ENCODE measurements around the gene XYLB. TPM values are rescaled to one million over a fixed set of nuclear protein-coding genes. Genes with fewer than 3 reads are reported as not detected.

Gene XYLB
- total RNA-seq, 2 donors from 2014 or later: 7.8 to 49.8 TPM

DNA sequence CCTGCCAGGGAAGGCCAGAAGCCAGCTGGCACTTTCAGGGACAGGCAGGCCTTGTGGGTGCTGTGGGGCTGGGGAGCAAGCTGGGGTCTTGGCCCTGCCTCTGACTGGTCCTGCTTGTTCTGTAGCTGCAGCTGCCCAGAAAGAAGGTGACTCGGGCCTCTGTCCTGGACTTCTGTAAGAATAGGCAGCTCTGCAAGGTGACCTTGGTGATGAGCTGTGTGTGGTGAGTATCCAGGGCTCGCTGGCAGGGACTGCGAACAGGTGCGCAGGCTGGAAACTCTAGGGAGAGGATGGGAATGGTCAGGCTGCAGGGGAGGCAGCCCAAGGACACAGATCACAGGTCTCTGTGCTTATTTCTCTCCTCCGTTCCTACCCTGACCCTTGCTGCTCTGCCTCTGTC is 33.3 kb upstream of the XYLB start:
- Histone ChIP-seq H3K4me3 (no peak overlapping the region), H3K27me3 (no peaks in the 10 kb centered on the region), H3K4me1 (no peaks in the 10 kb centered on the region), H3K36me3 (replicated peaks in 1 of 2; ENCODE audit: insufficient read depth in 1 of 2, low read depth in 2 of 2) (no peaks in the 10 kb centered on the region), H3K27ac (no peak overlapping the region), H3K9me3 (no peaks in the 10 kb centered on the region)
- WGBS, 2 donors: 78 to 79% methylated on average over 5 of the region's 5 CpGs
- intact Hi-C loops (cut with DNase I): no loop called here
- ATAC-seq: no peak
- DNase-seq: no peak
- TF ChIP-seq, protein P1, sequence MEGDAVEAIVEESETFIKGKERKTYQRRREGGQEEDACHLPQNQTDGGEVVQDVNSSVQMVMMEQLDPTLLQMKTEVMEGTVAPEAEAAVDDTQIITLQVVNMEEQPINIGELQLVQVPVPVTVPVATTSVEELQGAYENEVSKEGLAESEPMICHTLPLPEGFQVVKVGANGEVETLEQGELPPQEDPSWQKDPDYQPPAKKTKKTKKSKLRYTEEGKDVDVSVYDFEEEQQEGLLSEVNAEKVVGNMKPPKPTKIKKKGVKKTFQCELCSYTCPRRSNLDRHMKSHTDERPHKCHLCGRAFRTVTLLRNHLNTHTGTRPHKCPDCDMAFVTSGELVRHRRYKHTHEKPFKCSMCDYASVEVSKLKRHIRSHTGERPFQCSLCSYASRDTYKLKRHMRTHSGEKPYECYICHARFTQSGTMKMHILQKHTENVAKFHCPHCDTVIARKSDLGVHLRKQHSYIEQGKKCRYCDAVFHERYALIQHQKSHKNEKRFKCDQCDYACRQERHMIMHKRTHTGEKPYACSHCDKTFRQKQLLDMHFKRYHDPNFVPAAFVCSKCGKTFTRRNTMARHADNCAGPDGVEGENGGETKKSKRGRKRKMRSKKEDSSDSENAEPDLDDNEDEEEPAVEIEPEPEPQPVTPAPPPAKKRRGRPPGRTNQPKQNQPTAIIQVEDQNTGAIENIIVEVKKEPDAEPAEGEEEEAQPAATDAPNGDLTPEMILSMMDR (IDR thresholded peaks at IDR 0.05): no peak
- TF ChIP-seq POLR2A (IDR thresholded peaks at IDR 0.05): no peak

DNA sequence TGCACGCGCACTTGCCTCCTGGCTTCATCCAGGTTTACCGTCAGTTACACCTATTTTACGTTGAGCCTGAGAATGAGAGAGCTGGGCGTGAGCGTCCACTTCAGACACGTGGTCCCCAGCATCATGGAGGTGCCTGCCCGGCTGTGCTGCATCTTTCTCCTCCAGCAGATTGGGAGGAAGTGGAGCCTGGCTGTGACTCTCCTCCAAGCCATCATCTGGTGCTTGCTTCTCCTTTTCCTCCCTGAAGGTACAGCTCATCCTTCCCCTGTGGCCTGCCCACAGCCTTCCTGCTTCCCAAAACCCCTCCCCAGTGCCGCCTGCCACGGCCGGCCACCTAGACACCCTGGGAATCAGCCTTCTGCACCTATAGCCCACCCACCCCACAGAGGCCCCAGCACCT is 32.9 kb upstream of the XYLB start:
- DNase-seq (no peak), ATAC-seq (no peak)
- Histone ChIP-seq H3K4me1 (no peaks in the 10 kb centered on the region), H3K9me3 (no peaks in the 10 kb centered on the region), H3K36me3 (replicated peaks in 1 of 2; ENCODE audit: insufficient read depth in 1 of 2, low read depth in 2 of 2) (no peaks in the 10 kb centered on the region), H3K27ac (no peak overlapping the region), H3K4me3 (no peak overlapping the region), H3K27me3 (no peaks in the 10 kb centered on the region)
- intact Hi-C loops (cut with DNase I): no loop called here
- TF ChIP-seq, protein P1 (IDR thresholded peaks at IDR 0.05): no peak
- TF ChIP-seq POLR2A (IDR thresholded peaks at IDR 0.05): no peak
- 50 to 71% methylated on average over 2 to 11 of the region's 11 CpGs for WGBS, 2 donors

DNA sequence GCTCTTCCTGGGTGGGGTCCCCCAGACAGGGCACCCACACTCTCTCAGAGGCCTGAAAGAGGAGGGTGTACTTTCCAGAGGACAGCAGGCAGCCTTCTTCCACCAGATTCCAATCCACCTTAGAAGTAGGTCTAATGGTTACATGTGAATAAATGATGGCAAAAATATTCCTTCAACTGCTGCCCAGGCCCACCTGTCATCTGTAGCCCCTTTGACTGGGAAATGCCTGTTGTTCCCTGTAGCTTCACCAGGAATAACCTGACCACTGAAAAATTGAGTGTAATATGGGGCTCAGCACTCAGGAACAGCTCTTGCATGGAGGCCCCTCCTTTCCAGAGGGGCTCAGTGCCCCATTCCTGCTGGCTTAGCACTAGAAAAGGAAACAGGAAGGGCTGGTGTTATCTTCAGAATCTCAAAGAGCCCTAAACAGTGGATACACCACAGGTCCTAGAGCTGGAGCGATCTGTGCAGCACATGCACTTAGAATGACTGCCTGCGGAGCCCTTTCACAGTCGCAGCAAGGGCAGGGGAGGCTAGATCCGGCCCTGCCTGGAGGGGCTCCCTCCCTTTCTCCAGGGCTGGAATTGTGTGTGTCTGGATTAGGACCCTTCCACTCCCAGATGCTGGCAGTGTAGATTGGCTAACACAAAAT is 32.3 kb upstream of the XYLB start:
- Histone ChIP-seq H3K27ac (no peak overlapping the region), H3K4me3 (no peak overlapping the region), H3K4me1 (no peaks in the 10 kb centered on the region), H3K36me3 (replicated peaks in 1 of 2; ENCODE audit: insufficient read depth in 1 of 2, low read depth in 2 of 2) (no peaks in the 10 kb centered on the region), H3K27me3 (no peaks in the 10 kb centered on the region), H3K9me3 (no peaks in the 10 kb centered on the region)
- ATAC-seq (no peak), DNase-seq (no peak)
- intact Hi-C loops (cut with DNase I): no loop called here
- 58 to 75% methylated on average over 4 of the region's 4 CpGs for WGBS, 2 donors
- TF ChIP-seq, protein P1 (IDR thresholded peaks at IDR 0.05): no peak
- no peak for TF ChIP-seq POLR2A (IDR thresholded peaks at IDR 0.05)

DNA sequence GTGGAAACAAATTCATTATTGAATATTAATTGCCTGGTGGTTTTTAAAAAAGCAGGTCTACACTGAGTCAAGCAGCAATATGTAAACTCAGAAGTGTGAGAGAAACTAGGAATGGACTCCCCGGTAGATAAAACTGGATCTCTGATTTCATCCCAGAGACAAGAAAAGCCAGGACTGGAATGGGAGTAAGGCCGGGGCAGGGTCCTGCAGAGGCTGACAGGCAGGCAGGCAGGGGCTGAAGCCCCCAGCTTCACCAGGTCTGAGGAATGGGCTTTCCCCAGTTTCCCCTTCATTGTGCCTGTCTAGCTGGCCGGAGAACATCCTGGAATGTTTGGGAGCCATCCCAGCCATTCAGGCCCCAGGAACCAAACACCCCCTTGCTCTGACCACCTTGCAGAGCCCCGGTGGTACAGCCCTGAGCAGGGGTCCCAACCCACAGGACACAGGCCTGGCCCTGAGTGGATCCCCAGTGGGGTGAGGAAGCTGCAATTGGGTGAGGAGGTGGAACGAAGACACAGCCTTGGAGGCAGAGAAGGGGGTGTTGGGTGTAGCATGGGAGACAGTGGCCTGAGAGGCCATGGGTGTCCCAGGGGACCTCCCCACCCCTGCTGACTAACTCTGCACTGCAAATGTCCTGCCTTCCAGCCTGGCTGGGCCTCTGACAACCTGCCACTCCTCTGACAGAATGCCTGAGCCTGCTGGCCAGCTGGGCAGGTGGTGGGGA is 31.7 kb upstream of the XYLB start:
- DNase-seq: no peak

More for the DNA sequence above, 31.7 kb upstream of the XYLB start:
- Histone ChIP-seq H3K27ac (no peak overlapping the region), H3K4me3 (no peak overlapping the region), H3K27me3 (no peaks in the 10 kb centered on the region), H3K36me3 (replicated peaks in 1 of 2; ENCODE audit: insufficient read depth in 1 of 2, low read depth in 2 of 2) (no peaks in the 10 kb centered on the region), H3K4me1 (no peaks in the 10 kb centered on the region), H3K9me3 (no peaks in the 10 kb centered on the region)
- no peak for ATAC-seq
- TF ChIP-seq, protein P1 (IDR thresholded peaks at IDR 0.05): no peak
- TF ChIP-seq POLR2A (IDR thresholded peaks at IDR 0.05): no peak
- intact Hi-C loops (cut with DNase I): no loop called here
- 46 to 71% methylated on average over 4 to 5 of the region's 5 CpGs for WGBS, 2 donors
